HEK293 (cell line): ENCODE measurements around the gene ATP1A3.

ENCODE experiments used
- CTCF ChIA-PET: fragments of 350-600 bp; formaldehyde crosslinking; extraction: SDS; loops from one replicate; lab custom pipeline; 2021; ENCODE audit warnings: antibody characterized with exemption; lab: Yijun Ruan, JAX
- POLR2A ChIA-PET: fragments of 300-600 bp; formaldehyde crosslinking; extraction: SDS; loops from one replicate; lab custom pipeline; 2020; ENCODE audit warnings: antibody characterized with exemption, inconsistent platforms; lab: Yijun Ruan, JAX
- H3K27ac ChIP-seq: fragments of 200-500 bp; sonication (Bioruptor generic); 2 replicates; pipeline ENCODE4 v1.5.1; 2014; ENCODE audit warnings: low read depth, low read length, control low read depth, inconsistent platforms; ENCODE audit errors: extremely low read depth
- H3K36me3 ChIP-seq, 2 experiments: fragments of 200-500 bp in 1 of 2; sonication (Bioruptor generic) in 1 of 2; 1 replicate in 1 of 2; 2 replicates in 1 of 2; pipeline ENCODE4 v1.5.1; 2014 to 2017; ENCODE audit warnings: inconsistent platforms in 2 of 2, low read length in 2 of 2; ENCODE audit not compliant: control insufficient read depth in 2 of 2, insufficient read depth in 1 of 2
- H3K4me1 ChIP-seq: fragments of 200-500 bp; sonication (Bioruptor generic); 2 replicates; pipeline ENCODE4 v1.5.1; 2014; ENCODE audit warnings: mild to moderate bottlenecking, low read length, inconsistent platforms; ENCODE audit not compliant: control insufficient read depth, insufficient read depth
- H3K4me3 ChIP-seq: 2 replicates; pipeline ENCODE4 v1.5.1; 2011; ENCODE audit warnings: low read depth, mild to moderate bottlenecking, control low read depth, low read length, moderate library complexity
- H3K9me3 ChIP-seq: fragments of 200-500 bp; sonication (Bioruptor generic); 2 replicates; pipeline ENCODE4 v1.5.1; 2014; ENCODE audit warnings: low read depth, low read length, inconsistent platforms; ENCODE audit not compliant: control insufficient read depth, insufficient read depth
- GLIS1 ChIP-seq: fragments of 450-650 bp; formaldehyde crosslinking; IDR thresholded peaks from 2 replicates; pipeline ENCODE4 v1.5.1; 2016; ENCODE audit warnings: missing biosample characterization, missing genetic modification characterization
- HOXD13 ChIP-seq: sonication (generic); formaldehyde crosslinking; IDR thresholded peaks from 2 replicates; pipeline ENCODE4 v1.8.0; 2022; ENCODE audit warnings: missing genetic modification reagents, borderline replicate concordance
- KLF1 ChIP-seq: fragments of 450-650 bp; formaldehyde crosslinking; IDR thresholded peaks from 2 replicates; pipeline ENCODE4 v1.5.1; 2016; ENCODE audit warnings: missing biosample characterization, missing genetic modification characterization
- KLF16 ChIP-seq: fragments of 450-650 bp; formaldehyde crosslinking; IDR thresholded peaks from 2 replicates; pipeline ENCODE4 v1.5.1; 2017; ENCODE audit warnings: missing biosample characterization, missing genetic modification characterization
- KLF9 ChIP-seq: fragments of 450-650 bp; formaldehyde crosslinking; IDR thresholded peaks from 2 replicates; pipeline ENCODE4 v1.5.1; 2016; ENCODE audit warnings: missing biosample characterization, missing genetic modification characterization, low read depth
- OSR2 ChIP-seq: fragments of 450-650 bp; formaldehyde crosslinking; IDR thresholded peaks from 2 replicates; pipeline ENCODE4 v1.5.1; 2016; ENCODE audit warnings: missing biosample characterization, missing genetic modification characterization
- SETDB1 ChIP-seq: IDR thresholded peaks from one replicate; pipeline ENCODE4 v1.6.1; 2017; ENCODE audit warnings: mild to moderate bottlenecking, low read length, moderate library complexity, mixed read lengths; ENCODE audit not compliant: insufficient read length
- ZNF26 ChIP-seq: fragments of 450-650 bp; formaldehyde crosslinking; IDR thresholded peaks from 2 replicates; pipeline ENCODE4 v1.5.1; 2016; ENCODE audit warnings: missing biosample characterization, missing genetic modification characterization
- ZNF558 ChIP-seq: fragments of 450-650 bp; formaldehyde crosslinking; IDR thresholded peaks from 2 replicates; pipeline ENCODE4 v1.5.1; 2016; ENCODE audit warnings: missing biosample characterization, missing genetic modification characterization
- ZNF580 ChIP-seq: fragments of 450-650 bp; formaldehyde crosslinking; IDR thresholded peaks from 2 replicates; pipeline ENCODE4 v1.5.1; 2016; ENCODE audit warnings: missing biosample characterization, missing genetic modification characterization
- ZNF585B ChIP-seq: fragments of 450-650 bp; formaldehyde crosslinking; IDR thresholded peaks from 2 replicates; pipeline ENCODE4 v1.5.1; 2016; ENCODE audit warnings: missing biosample characterization, missing genetic modification characterization
- ZNF610 ChIP-seq: fragments of 450-650 bp; formaldehyde crosslinking; IDR thresholded peaks from 2 replicates; pipeline ENCODE4 v1.5.1; 2016; ENCODE audit warnings: missing biosample characterization, missing genetic modification characterization, borderline replicate concordance
- ZNF623 ChIP-seq: fragments of 450-650 bp; formaldehyde crosslinking; IDR thresholded peaks from 2 replicates; pipeline ENCODE4 v1.5.1; 2016; ENCODE audit warnings: missing biosample characterization, missing genetic modification characterization
- ZNF707 ChIP-seq: fragments of 450-650 bp; formaldehyde crosslinking; IDR thresholded peaks from 2 replicates; pipeline ENCODE4 v1.5.1; 2016; ENCODE audit warnings: missing biosample characterization, missing genetic modification characterization

The ATP1A3 gene

GRCh38 chr19:42010245-42011126 is 16.5 kb upstream of the ATP1A3 start (continued):
- TF ChIP-seq ZNF26 (tag by site-specific recombination) (no peak), HOXD13 (no peak), ZNF580 (tag by site-specific recombination) (0 out of 2 replicates have a peak, but pooled peaks have one; percentile 15), KLF9 (tag by site-specific recombination) (no peak)
- TF ChIP-seq, all 188 proteins: peak for 33

GRCh38 chr19:42006569-42006968 is 12.5 kb upstream of the ATP1A3 start:
- Histone ChIP-seq H3K4me3 (no peak overlapping the region), H3K4me1 (peaks cover 3% of the 10 kb centered on the region; the same call in 1 of the 2 replicates)
- CTCF ChIA-PET: interaction anchor here (0.7 to 3.1 kb wide), 6 partner anchors 8 to 50 kb away, joined by 3 to 17 read pairs (median 4); no protein-coding TSS in a partner anchor
- TF ChIP-seq KLF1 (tag by site-specific recombination) (no peak), KLF16 (no peak)
- TF ChIP-seq, all 188 proteins: peak for 0
- POLR2A ChIA-PET: interaction anchor here (0.6 kb wide), 1 partner anchor 272 kb away, joined by 3 read pairs; no protein-coding TSS in a partner anchor
- Histone ChIP-seq H3K27ac (no peak overlapping the region), H3K9me3 (no peaks in the 10 kb centered on the region; the same call in 1 of the 2 replicates), H3K36me3 (no peaks in the 10 kb centered on the region; a peak in 1 of 3 replicates)

- H3K4me1 ChIP-seq: peaks cover 3% of the 10 kb centered on the region; the same call in 1 of the 2 replicates
- TF ChIP-seq OSR2 (tag by site-specific recombination) (no peak), GLIS1 (tag by site-specific recombination) (peak; percentile 20; the same call in 1 of the 2 replicates), ZNF623 (tag by site-specific recombination) (no peak)
- TF ChIP-seq, all 188 proteins: peak for 1
- H3K4me3 ChIP-seq: no peak overlapping the region
- H3K36me3 ChIP-seq: no peaks in the 10 kb centered on the region; a peak in 1 of 3 replicates
- H3K9me3 ChIP-seq: no peaks in the 10 kb centered on the region; the same call in 1 of the 2 replicates
- ChIA-PET POLR2A (no interaction called here), CTCF (interaction anchor here (1.0 kb wide), 1 partner anchor 30 kb away, joined by 5 read pairs; no protein-coding TSS in a partner anchor)
- H3K27ac ChIP-seq: no peak overlapping the region
Observed at GRCh38 chr19:42005504-42005903, 11.5 kb upstream of the ATP1A3 start.

GRCh38 chr19:42003506-42004294 is 9.7 kb upstream of the ATP1A3 start:
- H3K4me1 ChIP-seq: no peaks in the 10 kb centered on the region
- ChIA-PET CTCF (interaction anchor here (0.5 to 2.7 kb wide), 4 partner anchors 20 to 251 kb away, joined by 4 to 10 read pairs (median 5); no protein-coding TSS in a partner anchor), POLR2A (interaction anchor here (0.6 kb wide), 1 partner anchor 9 kb away, joined by 4 read pairs; no protein-coding TSS in a partner anchor)
- TF ChIP-seq SETDB1 (no peak), ZNF707 (0 out of 2 replicates have a peak, but pooled peaks have one; percentile 61)
- no peaks in the 10 kb centered on the region; the same call in 1 of the 2 replicates for H3K9me3 ChIP-seq
- no peak overlapping the region for H3K4me3 ChIP-seq
- no peak overlapping the region for H3K27ac ChIP-seq
- no peaks in the 10 kb centered on the region; a peak in 1 of 3 replicates for H3K36me3 ChIP-seq

- Histone ChIP-seq H3K27ac (no peak overlapping the region), H3K9me3 (no peaks in the 10 kb centered on the region), H3K4me1 (peaks cover 3% of the 10 kb centered on the region), H3K4me3 (no peak overlapping the region), H3K36me3 (no peaks in the 10 kb centered on the region)
- TF ChIP-seq ZNF610 (tag by site-specific recombination) (no peak), ZNF558 (no peak), ZNF585B (tag by site-specific recombination) (no peak)
- TF ChIP-seq, all 188 proteins: peak for 0
- CTCF ChIA-PET: interaction anchor here (0.5 to 3.5 kb wide), 10 partner anchors 8 to 1467 kb away, joined by 3 to 28 read pairs (median 8); no protein-coding TSS in a partner anchor
- POLR2A ChIA-PET: interaction anchor here (0.6 kb wide), 1 partner anchor 126 kb away, joined by 4 read pairs; no protein-coding TSS in a partner anchor
Observed at GRCh38 chr19:41999878-42000208, 5.8 kb upstream of the ATP1A3 start.
